H9 (cell line): ENCODE data around the gene AKNA. TPM values are rescaled to one million over a fixed set of nuclear protein-coding genes. Genes with fewer than 3 reads are reported as not detected.

Source experiments
- DNase-seq: peaks from one replicate; pipeline ENCODE4 v3.0.0-alpha.2; 2017
- H2AFZ ChIP-seq: one replicate; pipeline ENCODE4 v1.6.1; 2013; ENCODE audit warnings: mild to moderate bottlenecking, low read length, control low read depth, moderate library complexity
- H2AK5ac ChIP-seq: 2 replicates; pipeline ENCODE4 v1.6.1; 2013; ENCODE audit warnings: low read length, control low read depth, mixed read lengths; ENCODE audit not compliant: insufficient read length
- H2BK120ac ChIP-seq: one replicate; pipeline ENCODE4 v1.6.1; 2013; ENCODE audit warnings: low read depth, mild to moderate bottlenecking, low read length, control low read depth, inconsistent platforms; ENCODE audit not compliant: poor library complexity, severe bottlenecking
- H2BK12ac ChIP-seq: 2 replicates; pipeline ENCODE4 v1.6.1; 2013; ENCODE audit warnings: low read length, control low read depth, mixed read lengths, low read depth; ENCODE audit not compliant: insufficient read length
- H2BK15ac ChIP-seq: 2 replicates; pipeline ENCODE4 v1.6.1; 2013; ENCODE audit warnings: low read depth, low read length, control low read depth
- H2BK20ac ChIP-seq: one replicate; pipeline ENCODE4 v1.6.1; 2013; ENCODE audit warnings: low read depth, mild to moderate bottlenecking, low read length, control low read depth, inconsistent platforms; ENCODE audit not compliant: poor library complexity, severe bottlenecking
- H2BK5ac ChIP-seq: 2 replicates; pipeline ENCODE4 v1.6.1; 2013; ENCODE audit warnings: low read length, control low read depth, mixed read lengths; ENCODE audit not compliant: insufficient read length
- H3K14ac ChIP-seq: 2 replicates; pipeline ENCODE4 v1.6.1; 2013; ENCODE audit warnings: low read length, control low read depth; ENCODE audit not compliant: insufficient read depth
- H3K18ac ChIP-seq: 2 replicates; pipeline ENCODE4 v1.6.1; 2013; ENCODE audit warnings: low read depth, mild to moderate bottlenecking, mixed read lengths, low read length, control low read depth; ENCODE audit not compliant: insufficient read length
- H3K23ac ChIP-seq: 2 replicates; pipeline ENCODE4 v1.6.1; 2013; ENCODE audit warnings: low read length, control low read depth, mixed read lengths, low read depth; ENCODE audit not compliant: insufficient read length
- H3K23me2 ChIP-seq: 2 replicates; pipeline ENCODE4 v1.6.1; 2013; ENCODE audit warnings: low read depth, mild to moderate bottlenecking, mixed read lengths, low read length, control low read depth; ENCODE audit not compliant: insufficient read length, poor library complexity, severe bottlenecking
- H3K27ac ChIP-seq: 2 replicates; pipeline ENCODE4 v1.5.1; 2013; ENCODE audit warnings: low read length, control low read depth, mixed read lengths, low read depth; ENCODE audit not compliant: insufficient read length
- H3K27me3 ChIP-seq: 2 replicates; pipeline ENCODE4 v1.6.1; 2013; ENCODE audit warnings: low read length, control low read depth, inconsistent platforms; ENCODE audit not compliant: insufficient read depth
- H3K4ac ChIP-seq: 2 replicates; pipeline ENCODE4 v1.6.1; 2013; ENCODE audit warnings: low read depth, mild to moderate bottlenecking, control low read depth, inconsistent platforms, low read length, moderate library complexity
- H3K4me1 ChIP-seq: 2 replicates; pipeline ENCODE4 v1.6.1; 2013; ENCODE audit warnings: low read length, control low read depth, inconsistent platforms; ENCODE audit not compliant: insufficient read depth
- H3K4me2 ChIP-seq: 2 replicates; pipeline ENCODE4 v1.6.1; 2013; ENCODE audit warnings: low read length, control low read depth, mixed read lengths; ENCODE audit not compliant: insufficient read length, insufficient read depth
- H3K56ac ChIP-seq: 2 replicates; pipeline ENCODE4 v1.6.1; 2013; ENCODE audit warnings: low read depth, mild to moderate bottlenecking, mixed read lengths, low read length, control low read depth; ENCODE audit not compliant: insufficient read length
- H3K79me1 ChIP-seq: 2 replicates; pipeline ENCODE4 v1.6.1; 2013; ENCODE audit warnings: low read depth, mild to moderate bottlenecking, moderate library complexity, low read length, control low read depth, inconsistent platforms; ENCODE audit not compliant: insufficient read depth, poor library complexity, severe bottlenecking
- H3K79me2 ChIP-seq: 2 replicates; pipeline ENCODE4 v1.6.1; 2013; ENCODE audit warnings: low read length, control low read depth, inconsistent platforms; ENCODE audit not compliant: insufficient read depth
- H3K9ac ChIP-seq: 2 replicates; pipeline ENCODE4 v1.6.1; 2013; ENCODE audit warnings: low read length, control low read depth, mixed read lengths; ENCODE audit not compliant: insufficient read length; ENCODE audit errors: extremely low read depth
- H3K9me3 ChIP-seq: one replicate; pipeline ENCODE4 v1.6.1; 2013; ENCODE audit warnings: low read depth, low read length, inconsistent platforms; ENCODE audit not compliant: control insufficient read depth
- H3T11ph ChIP-seq: one replicate; pipeline ENCODE4 v1.6.1; 2013; ENCODE audit warnings: mild to moderate bottlenecking, low read length, control low read depth, inconsistent platforms
- H4K20me1 ChIP-seq: one replicate; pipeline ENCODE4 v1.6.1; 2013; ENCODE audit not compliant: control insufficient read depth, insufficient read length, insufficient read depth
- H4K5ac ChIP-seq: 2 replicates; pipeline ENCODE4 v1.6.1; 2013; ENCODE audit warnings: low read depth, mild to moderate bottlenecking, mixed read lengths, low read length, control low read depth; ENCODE audit not compliant: insufficient read length
- H4K8ac ChIP-seq: replicated peaks from 2 replicates; pipeline ENCODE4 v1.6.1; 2013; ENCODE audit warnings: low read length, control low read depth, mixed read lengths, low read depth; ENCODE audit not compliant: insufficient read length
- H4K91ac ChIP-seq: 2 replicates; pipeline ENCODE4 v1.6.1; 2013; ENCODE audit warnings: low read depth, mild to moderate bottlenecking, moderate library complexity, mixed read lengths, low read length, control low read depth; ENCODE audit not compliant: insufficient read length
- H3K27ac Mint-ChIP-seq, 3 experiments: 2 replicates in 2 of 3; 3 replicates in 1 of 3; pipeline ENCODE4 v1.8.0; 2020 to 2021; ENCODE audit warnings: mixed read lengths in 3 of 3, mild to moderate bottlenecking in 1 of 3, moderate library complexity in 1 of 3
- H3K27me3 Mint-ChIP-seq: 2 replicates; pipeline ENCODE4 v1.8.0; 2021; ENCODE audit warnings: low read depth, mild to moderate bottlenecking, moderate library complexity, mixed read lengths
- H3K36me3 Mint-ChIP-seq, 3 experiments: 2 replicates in 2 of 3; 3 replicates in 1 of 3; pipeline ENCODE4 v1.8.0; 2020 to 2021; ENCODE audit warnings: low read depth in 3 of 3, mixed read lengths in 3 of 3; ENCODE audit not compliant: insufficient read depth in 1 of 3
- H3K4me1 Mint-ChIP-seq, 2 experiments: 2 replicates each; pipeline ENCODE4 v1.8.0; 2020; ENCODE audit warnings: mixed read lengths in 2 of 2
- H3K4me3 Mint-ChIP-seq, 2 experiments: 2 replicates in 1 of 2; 3 replicates in 1 of 2; pipeline ENCODE4 v1.8.0; 2020 to 2021; ENCODE audit warnings: mild to moderate bottlenecking in 2 of 2, mixed read lengths in 2 of 2, moderate library complexity in 1 of 2
- H3K9me3 Mint-ChIP-seq, 2 experiments: 2 replicates in 1 of 2; 3 replicates in 1 of 2; pipeline ENCODE4 v1.8.0; 2020; ENCODE audit warnings: mild to moderate bottlenecking in 2 of 2, mixed read lengths in 2 of 2, moderate library complexity in 1 of 2
- CTCF ChIP-seq: fragments of 200-600 bp; sonication (generic); conservative IDR thresholded peaks from 3 replicates; pipeline ENCODE4 v1.8.0; 2021; ENCODE audit warnings: antibody characterized with exemption, mild to moderate bottlenecking
- WGBS: extraction: QIAGEN DNeasy Blood & Tissue Kit; methylation state at CpG from one replicate; pipeline ENCODE4 v1.1.7; 2013; ENCODE audit warnings: missing lambda C conversion rate, low lambda C conversion rate, mixed read lengths; ENCODE audit not compliant: insufficient read length; ENCODE audit errors: extremely low coverage; 5-methylcytosine and 5-hydroxymethylcytosine counted together
- total RNA-seq: library from RNA; stranded (reverse); gene quantifications from 2 replicates; pipeline ENCODE4 v1.2.1, GENCODE V29; 2021

AKNA gene
- total RNA-seq, 1 experiment from 2014 or later = 19.7 TPM

- Histone ChIP-seq H2BK20ac (no peak overlapping the region), H3K9ac (no peak overlapping the region), H2BK5ac (no peak overlapping the region), H2BK15ac (no peak overlapping the region), H3K4me2 (no peak overlapping the region), H3K14ac (no peak overlapping the region), H3K4me1 (peaks cover 5% of the 10 kb centered on the region; the same call in 1 of the 2 replicates), H2AFZ (no peak overlapping the region), H2BK120ac (no peak overlapping the region), H3K23ac (no peak overlapping the region), H3K79me2 (no peaks in the 10 kb centered on the region), H3K27ac (no peak overlapping the region), H3K4ac (no peak overlapping the region), H4K91ac (no peak overlapping the region), H4K5ac (no peak overlapping the region), H3K27me3 (no peaks in the 10 kb centered on the region), H3K23me2 (no peaks in the 10 kb centered on the region), H3K18ac (no peak overlapping the region), H3K56ac (no peak overlapping the region), H3T11ph (no peak overlapping the region), H2BK12ac (no peak overlapping the region), H2AK5ac (no peak overlapping the region), H4K8ac (no peak overlapping the region), H3K9me3 (no peaks in the 10 kb centered on the region), H4K20me1 (no peaks in the 10 kb centered on the region), H3K79me1 (no peaks in the 10 kb centered on the region)
- H3K27ac Mint-ChIP-seq = no peak overlapping the region
- no peak for TF ChIP-seq CTCF
- H3K4me3 Mint-ChIP-seq = no peak overlapping the region
- peaks cover 0 to 1% (median 0%) of the 10 kb centered on the region in 3 experiments; a peak in 1 of 7 replicates for H3K36me3 Mint-ChIP-seq
- H3K27me3 Mint-ChIP-seq = peaks cover 4% of the 10 kb centered on the region; the same call in 1 of the 2 replicates
- no peak for DNase-seq
- H3K9me3 Mint-ChIP-seq = no peaks in the 10 kb centered on the region
- no CpG with 5 or more reads among the region's 11 CpGs for WGBS
- H3K4me1 Mint-ChIP-seq = peaks cover 34 to 56% of the 10 kb centered on the region in 2 experiments
These were observed 21.5 kb upstream of the AKNA start for GRCh38 chr9:114409103-114409780.
